ENCODE measurements around the gene DGLUCY.
"Not testable (repeated sequence)": the region's sequence is repeated elsewhere in the genome, so short reads cannot be mapped to it uniquely, and the experiment has no call there.

The DGLUCY gene

DNA sequence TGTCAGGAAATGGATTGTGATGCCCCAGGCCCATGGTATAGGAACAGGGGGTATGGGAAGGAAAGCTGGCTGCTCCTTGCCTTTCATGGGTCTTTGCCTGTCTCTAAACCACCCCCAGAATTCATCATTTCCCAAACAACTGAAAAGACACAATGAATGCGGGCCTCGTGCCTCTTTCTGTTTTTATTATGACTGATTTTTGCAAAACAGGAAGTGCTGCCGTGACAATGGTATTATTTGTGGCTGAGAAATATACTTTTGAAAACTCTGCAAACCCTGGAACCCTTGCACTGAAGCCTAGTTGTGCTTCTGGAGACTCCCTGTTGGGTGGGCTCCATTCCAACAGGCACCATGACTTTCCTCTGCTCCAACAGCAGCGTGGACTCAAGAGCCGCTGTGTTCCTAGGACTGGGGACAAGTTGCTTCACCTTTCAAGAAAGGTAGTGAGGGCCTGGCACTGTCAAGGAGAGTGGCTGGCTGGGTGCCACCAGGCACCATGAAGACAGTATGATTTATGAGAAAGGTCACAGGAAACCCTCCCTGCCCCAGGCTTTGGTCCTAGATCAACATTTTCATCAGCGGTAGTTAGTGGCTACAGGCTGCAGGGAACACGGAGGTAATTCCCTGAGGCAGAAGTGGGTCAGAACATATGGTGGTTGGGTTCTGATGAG lies 4.8 kb upstream of the DGLUCY start:
- DNase-seq = no peak

DNA sequence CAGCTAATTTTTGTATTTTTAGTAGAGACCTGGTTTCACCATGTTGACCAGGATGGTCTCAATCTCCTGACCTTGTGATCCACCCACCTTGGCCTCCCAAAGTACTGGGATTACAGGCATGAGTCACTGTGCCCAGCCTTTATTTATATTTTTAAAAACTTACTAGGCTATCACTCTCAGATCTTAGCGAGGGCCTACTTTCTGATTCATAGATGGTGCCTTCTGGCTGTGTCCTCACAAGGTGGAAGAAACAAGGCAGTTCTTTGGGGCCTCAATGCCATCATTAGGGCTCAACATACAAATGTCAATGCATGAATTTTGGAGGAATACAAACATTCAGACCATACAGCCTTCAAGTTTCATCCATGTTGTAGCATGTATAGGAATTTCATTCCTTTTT lies 2.4 kb upstream of the DGLUCY start:
- DNase-seq = no peak

DNA sequence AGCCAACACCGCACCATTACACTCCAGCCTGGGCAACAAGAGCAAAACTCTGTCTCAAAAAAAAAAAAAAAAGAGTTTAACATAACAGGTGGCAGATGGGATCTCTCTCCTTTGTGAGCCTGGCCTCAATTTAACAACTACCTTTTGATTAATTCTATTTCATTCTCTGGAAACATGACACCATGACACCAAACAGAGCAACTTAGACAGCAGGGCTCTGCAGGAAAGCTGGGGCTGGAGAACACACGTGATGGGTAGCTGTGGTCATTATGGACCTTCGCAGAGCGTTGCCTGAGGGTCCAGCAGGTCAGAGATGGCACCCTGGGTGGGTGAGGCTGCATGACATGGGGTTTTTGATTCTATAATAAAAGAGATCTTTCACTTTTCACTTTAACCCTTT lies 1.7 kb upstream of the DGLUCY start:
- no peak for DNase-seq

DNA sequence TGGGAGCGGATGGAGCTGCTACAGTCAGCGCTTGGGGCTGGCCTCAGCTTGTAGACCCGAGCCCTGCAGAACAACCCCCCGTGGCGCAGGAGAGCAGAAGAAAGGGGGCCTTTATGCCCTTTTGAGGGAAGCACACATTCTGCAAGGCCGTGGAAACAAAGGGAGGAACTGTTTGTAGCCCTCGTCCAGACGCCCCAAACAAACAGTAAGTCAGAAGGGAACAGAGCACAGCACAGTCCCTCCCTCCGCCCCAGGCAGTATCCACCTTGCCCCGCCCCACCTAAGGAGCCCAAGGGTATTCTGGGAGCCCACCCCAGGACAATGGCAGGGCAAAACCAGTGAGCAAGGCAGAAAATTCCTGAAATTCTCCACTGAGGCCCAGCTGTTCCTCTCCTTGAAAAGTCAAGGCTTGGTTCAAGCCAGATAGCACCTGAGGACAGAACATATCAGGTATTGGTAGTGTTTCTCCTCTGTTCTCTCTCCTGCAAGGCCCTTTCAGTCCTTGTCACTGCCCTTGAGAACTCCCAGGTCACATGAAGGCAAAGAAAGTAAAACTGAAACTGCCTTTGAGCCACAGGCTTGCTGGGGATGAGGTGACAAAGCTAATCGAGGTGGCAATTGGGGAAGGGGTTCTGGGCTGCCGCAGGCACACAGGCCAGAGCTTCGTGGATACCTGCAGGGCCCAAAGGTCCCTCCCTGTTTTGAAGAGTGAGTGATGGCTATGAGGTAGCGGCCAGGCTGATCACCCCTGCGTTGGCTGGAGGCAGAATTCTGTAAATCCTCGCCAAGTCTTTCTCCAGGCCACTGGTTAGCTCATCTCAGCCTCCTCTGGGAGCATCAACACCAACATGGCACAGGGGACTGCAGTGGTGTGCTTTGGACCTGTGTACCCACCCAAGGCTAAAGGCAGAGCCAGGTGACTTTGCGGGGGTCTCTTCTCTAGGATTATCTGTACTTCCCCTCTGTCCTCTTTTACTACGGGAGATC lies 499 bp downstream of the DGLUCY start:
- peak; percentile 53 for DNase-seq

DNA sequence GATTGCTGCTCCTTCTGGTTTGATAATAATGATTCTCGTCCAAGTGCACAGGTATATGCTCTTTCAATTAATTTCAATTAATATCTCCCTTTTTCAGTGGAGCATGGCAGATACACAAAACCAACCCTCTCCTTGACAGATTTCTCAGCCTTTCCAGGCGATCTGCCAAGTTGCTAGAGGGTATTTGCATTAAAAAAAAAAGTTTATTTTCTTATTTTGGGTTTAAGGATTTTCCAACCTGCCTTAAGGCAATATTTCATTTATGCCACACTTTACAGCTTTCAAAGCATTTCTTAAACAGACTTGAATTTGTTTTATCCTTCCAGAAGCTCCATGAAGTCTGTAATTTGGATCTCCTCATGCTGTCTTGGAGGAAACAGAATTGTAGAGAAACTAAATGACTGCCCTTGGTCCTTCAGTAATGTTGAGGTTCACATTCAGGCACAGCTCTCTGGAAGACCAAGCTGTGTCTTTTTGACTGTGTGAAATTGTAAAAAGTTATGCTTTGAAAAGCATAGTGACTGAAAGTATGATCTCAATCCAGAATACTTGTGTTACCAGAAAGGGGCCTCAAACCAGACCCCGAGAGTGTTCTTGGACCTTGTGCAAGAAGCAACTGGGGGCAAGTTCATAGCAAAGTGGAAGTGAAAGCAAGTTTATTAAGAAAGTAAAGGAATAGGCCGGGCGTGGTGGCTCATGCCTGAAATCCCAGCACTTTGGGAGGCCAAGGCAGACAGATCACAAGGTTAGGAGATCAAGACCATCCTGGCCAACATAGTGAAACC lies 2.3 kb downstream of the DGLUCY start:
- DNase-seq = no peak

DNA sequence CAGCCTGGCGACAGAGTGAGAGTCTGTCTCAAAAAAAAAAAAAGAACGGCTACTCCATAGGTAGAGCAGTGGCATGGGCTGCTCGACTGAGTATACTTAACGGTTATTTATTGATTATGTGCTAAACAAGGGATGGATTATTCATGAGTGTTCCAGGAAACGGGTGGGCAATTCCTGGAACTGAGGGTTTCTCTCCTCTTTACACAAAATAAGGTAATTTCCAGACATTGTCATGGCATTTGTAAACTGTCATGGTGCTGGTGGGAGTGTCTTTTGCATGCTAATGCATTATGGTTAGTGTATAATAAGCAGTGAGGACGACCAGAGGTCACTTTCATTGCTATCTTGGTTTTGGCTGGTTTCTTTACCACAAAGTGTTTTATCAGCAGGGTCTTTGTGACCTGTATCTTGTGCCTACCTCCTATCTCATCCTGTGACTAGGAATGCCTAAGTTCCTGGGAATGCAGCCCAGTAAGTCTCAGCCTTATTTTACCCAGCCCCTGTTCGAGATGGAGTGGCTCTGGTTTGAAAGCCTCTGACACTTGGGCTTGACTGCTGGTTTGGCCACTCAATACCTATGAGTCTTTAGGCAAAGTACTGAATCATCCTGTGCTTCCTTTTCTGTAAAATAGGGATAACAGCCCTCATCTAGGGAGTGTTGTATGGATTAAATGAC lies 3.2 kb downstream of the DGLUCY start:
- no peak for DNase-seq

DNA sequence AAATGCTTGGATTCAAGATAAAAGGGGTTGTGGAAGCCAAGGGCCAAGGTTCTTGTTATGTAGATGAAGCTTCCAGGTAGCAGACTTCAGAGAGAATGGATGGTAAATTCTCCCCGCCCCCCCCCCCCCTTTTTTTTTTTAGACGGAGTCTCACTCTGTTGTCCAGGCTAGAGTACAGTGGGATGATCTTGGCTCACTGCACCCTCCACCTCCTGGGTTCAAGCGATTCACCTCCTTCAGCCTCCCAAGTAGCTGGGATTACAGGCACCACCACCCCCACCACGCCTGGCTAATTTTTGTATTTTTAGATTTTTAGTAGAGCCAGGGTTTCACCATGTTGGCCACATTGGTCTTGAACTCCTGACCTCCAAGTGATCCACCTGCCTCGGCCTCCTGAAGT lies 4.1 kb downstream of the DGLUCY start:
- DNase-seq = no peak

DNA sequence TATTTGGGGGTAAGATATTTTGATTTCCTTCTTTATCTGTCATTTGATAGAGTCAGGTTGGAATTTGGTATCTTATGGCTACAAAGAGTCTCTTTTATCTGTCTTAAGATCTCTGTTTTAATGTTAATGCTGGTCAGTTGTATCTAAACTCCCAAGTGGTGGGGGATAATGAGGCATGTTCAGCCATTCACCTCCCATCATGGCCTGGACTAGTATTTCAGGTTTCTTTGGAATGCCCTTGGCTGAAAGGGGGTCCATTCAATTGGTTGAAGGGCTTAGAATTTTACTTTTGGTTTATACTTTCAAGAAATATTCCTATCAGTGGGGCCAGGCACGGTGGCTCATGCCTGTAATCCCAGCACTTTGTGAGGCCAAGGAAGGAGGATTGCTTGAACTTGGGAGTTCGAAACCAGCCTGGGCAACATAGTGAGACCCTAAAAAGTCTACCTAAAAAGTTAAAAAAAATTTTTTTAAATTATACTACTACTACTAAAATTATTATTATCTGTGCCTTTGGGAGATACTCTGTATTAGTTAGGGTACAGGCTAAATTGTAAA lies 4.7 kb downstream of the DGLUCY start:
- no peak for DNase-seq

DNA sequence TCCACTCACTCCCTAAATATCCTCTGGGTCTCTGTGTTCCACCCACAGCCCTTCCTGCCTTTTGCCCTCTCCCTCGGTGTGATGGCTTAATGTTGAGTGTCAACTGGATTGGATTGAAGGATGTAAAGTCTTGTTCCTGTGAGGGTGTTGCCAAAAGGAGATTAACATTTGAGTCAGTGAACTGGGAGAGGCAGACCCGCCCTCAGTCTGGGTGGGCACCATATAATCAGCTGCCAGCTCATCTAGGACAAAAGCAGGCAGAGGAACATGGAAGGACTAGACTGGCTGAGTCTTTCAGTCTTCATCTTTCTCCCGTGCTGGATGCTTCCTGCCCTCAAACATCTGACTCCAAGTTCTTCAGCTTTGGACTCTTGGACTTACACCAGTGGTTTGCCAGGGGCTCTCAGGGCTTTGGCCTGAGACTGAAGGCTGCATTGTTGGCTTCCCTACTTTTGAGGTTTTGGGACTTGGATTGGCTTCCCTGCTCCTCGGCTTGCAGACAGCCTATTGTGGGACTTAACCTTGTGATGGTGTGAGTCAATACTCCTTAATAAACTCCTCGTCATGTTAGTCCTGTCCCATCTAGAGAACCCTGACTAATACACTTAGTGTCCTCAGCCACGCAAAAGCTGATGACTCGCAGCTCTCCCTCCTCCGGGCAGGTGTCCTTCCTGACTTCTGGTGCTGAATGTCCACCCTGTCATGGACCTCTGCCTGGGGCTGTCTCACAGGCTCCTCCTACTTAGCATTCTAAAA lies 5.9 kb downstream of the DGLUCY start:
- no peak for DNase-seq

DNA sequence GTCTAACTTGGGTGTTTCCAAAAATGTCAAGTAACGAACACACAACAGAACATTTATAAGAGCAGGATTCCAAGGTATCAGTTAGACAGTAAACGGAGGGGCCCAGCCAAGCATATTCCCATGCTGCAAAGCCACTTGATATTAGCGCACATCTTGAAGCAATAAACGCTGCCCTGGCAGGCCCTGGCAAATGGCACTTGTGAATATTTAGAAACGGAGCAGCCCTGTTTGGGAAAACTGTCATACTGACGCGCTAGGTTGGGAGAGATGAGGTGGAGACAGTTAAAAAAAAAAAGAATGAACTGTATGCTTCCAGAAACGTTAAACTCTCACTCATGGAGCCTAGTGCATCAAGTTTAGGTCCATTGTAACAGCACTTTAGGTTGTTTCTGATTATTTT lies 9.3 kb downstream of the DGLUCY start:
- DNase-seq = no peak

DNA sequence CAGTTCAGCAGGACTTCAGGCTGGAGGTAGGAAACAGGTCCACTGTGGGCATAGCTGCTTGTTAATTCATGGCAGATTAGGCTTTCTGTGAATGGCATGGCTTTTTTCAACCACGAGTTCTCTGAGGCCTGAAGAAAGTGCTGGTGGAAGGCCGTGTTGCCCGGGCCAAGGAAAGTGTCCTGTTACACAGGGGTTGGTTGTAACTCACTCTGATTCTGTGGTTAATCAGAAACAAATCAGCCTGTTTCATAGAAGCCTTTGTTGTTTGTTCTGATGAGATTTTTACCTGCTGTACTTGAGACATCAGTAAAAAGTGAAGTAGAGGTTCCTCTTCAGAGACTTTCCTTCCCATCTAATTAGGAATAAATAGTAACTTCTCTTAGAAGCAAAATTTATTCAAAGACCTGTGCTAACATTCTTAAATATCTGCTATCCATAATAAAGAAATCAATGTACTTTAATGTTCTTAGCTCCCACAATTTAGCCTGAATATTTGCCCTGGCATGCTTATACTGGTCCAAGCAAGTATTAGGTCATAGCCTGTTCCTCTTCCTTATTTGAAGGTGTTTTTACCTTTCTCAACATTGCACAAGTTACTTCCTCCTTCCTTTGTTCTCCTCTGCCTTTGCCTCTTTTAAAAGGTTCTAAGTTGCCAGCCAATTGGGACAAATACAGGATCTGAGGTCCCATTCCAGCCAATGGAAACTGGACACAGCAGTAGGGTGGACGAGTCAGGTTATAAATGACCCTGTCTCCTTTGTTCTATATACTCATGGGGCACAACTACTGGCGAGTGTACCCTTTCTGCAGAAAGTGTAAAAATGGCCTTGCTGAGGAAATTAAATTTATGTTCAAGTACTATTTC lies 10.8 kb downstream of the DGLUCY start:
- DNase-seq = not testable (repeated sequence)

DNA sequence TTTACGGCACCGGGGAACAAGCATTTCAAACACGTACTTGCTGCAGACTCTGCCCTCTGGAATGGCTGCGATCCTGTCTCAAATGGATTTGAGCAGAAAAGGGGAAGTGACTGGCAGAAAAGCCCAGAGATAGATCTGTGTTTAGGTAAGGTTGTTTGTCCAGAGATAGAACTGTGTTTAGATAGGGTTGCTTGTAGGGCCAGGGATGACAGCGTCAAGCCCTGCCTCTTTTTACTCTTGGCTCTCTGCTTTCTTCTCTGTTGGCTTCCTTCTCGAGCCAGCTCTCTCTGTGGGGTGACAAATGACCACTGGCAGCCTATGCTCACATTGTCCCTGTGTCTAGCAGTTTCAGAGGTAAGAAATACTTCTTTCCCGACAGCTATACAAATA lies 11.4 kb downstream of the DGLUCY start:
- DNase-seq = no peak

DNA sequence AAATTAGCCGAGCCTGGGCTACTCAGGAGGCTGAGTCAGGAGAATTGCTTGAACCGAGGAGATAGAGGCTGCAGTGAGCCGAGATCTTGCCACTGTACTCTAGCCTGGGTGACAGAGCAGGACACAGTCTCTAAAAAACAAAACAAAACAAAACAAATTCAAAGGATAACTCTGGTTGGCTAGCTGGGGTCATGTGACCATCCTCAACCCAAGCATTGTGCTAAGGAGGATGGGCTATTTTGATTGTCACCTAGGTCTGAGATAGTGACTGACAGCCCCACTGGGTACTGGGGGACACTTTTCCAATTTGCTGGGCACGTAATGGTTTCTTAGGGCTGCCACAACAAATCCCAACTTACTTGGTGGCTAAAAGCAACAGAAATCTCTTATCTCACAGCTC lies 11.9 kb downstream of the DGLUCY start:
- DNase-seq = no peak

DNA sequence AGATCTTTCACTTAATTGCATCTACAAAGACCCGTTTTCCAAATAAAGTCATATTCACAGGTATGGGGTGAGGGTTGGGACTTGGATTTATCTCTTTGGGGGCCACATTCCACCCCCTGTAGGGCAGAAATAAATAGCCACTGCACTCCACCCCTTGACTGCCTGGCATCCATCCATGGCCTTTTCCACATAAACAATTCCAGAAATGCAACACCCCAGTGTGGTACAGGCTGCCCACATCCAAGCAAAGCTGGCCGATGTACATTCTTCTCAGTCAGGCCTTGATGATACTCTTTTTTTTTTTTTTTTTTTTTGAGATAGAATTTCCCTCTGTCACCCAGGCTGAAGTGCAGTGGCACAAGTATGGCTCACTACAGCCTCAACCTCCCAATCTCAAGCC lies 12.9 kb downstream of the DGLUCY start:
- peak; percentile 55 for DNase-seq

DNA sequence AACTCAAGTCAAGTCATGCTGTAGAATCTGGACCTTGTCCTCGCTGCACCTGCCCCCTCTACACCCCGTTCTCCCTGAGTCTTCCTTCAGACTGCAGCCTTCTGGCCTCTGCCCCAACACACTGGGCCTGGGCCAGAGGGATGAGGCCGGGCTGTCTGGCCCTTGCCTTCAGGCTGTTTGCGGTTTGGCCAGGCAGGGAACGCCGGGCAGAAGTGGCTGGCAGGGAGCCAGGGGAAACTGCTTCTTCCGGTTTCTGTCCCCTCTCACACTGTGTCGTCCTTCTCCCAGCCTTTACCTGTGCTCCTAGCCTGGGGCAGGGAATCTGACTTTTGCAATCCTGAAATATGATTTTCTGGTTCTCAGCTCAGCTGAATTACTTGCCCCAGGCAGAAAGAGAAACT lies 13.5 kb downstream of the DGLUCY start:
- DNase-seq = no peak

DNA sequence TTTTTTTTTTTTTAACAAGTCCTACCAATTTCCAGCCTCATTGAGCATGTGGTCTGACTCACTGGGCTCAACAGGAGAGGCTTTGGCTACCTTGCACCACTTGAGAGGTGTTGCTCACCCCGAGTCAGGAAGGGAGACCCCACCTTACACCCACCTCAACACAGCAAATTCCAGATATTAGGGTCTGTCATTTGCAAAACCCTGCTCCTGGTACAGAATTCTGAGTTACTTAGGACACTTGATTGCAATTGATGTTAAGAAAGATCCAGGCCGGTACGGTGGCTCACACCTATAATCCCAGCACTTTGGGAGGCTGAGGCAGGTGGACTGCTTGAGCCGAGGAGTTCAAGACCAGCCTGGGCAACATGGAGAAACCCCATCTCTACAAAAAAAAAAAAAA lies 14.1 kb downstream of the DGLUCY start:
- DNase-seq = no peak

DNA sequence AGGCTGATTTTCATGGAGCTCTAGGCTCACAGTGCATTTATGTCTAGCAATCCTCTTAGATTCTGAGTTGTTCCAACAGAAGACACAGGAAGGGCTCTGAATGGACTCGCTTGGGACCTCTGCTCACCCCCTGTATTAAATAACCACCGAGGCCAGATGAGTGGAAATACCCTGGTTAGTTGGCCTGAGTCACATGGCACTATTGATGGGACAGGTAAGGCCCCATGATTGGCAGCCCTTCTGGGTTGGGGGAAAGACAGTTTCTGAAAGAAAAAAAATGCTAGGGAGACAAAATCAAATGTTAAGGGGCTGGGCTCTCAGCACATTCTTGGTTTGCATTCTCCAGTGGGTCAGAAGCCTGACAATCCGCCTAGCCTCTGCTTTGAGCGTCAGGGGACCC lies 14.8 kb downstream of the DGLUCY start:
- DNase-seq = no peak

DNA sequence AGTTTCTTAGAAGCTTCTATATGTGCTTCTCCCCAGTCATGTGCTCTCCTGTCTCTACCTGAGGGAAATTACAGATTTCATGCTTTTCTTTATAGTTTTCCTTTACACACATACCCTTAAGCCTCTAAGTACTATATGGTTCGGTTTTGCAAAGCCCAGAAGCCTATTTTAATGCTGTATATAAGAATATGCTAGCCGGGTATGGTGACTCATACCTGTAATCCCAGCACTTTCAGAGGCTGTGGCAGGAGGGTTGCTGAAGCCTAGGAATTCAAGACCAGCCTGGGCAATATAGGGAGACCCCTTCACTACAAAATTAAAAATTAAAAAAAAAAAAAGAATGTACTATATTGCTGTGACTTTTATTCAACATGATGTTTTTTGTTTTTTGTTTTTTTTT lies 15.4 kb downstream of the DGLUCY start:
- DNase-seq = no peak

DNA sequence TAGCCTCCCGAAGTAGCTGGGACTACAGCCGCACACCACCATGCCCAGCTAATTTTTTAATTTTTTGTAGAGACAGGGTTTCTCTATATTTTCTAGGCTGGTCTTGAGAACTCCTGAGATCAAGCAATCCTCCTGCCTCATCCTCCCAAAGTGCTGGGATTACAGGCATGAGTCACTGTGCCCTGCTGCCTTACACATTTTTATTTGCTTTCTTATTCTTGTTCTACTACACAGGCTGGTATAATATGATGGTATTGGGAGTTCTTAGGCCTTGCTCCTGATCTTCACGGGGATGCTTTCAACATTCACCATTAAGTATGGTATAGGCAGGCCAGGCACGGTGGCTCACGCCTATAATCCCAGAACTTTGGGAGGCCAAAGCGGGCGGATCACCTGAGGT lies 21.2 kb downstream of the DGLUCY start:
- DNase-seq = no peak

DNA sequence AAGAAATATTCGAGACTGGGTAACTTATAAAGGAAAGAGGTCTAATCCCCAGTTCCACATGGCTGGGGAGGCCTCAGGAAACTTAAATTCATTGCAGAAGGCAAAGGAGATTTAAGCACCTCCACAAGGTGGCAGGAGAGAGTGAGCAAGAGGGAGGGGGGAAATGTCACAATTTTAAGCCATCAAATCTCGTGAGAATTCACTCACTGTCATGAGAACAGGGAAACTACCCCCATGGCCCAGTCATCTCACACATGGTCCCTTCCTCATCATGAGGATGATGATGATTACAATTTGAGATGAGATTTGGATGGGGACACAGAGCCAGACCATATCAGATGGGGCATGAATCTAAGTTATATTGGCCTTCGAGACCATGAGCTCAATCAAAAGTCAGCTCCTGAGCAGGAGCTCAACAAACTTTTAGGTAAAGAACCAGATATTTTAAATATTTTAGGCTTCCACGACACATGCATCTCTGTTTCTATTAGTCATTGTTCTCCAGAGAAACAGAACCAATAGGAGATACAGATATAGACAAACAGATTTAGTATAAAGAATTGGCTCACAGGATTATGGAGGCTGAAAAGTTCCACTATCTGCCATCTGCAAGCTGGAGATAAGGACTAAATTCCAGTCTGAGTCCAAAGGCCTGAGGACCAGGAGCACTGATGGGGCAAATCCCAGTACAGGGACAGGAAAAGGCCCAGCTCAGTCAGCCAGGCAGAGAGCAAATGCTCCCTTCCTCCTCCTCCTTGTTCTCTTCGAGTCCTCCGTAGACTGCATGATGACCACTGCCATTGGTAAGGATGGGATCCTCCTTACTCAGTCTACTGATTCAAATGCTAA lies 24.9 kb downstream of the DGLUCY start:
- DNase-seq = no peak

All from femur (tissue), 1 donor.